ENCODE measurements around the gene MIF. TPM values are rescaled to one million over a fixed set of nuclear protein-coding genes. Genes with fewer than 3 reads are reported as not detected.

MIF gene
- total and polyA plus RNA-seq, 2 of the 4 experiments (the other 2 are of a cell fraction) = 123 to 530 TPM

DNA sequence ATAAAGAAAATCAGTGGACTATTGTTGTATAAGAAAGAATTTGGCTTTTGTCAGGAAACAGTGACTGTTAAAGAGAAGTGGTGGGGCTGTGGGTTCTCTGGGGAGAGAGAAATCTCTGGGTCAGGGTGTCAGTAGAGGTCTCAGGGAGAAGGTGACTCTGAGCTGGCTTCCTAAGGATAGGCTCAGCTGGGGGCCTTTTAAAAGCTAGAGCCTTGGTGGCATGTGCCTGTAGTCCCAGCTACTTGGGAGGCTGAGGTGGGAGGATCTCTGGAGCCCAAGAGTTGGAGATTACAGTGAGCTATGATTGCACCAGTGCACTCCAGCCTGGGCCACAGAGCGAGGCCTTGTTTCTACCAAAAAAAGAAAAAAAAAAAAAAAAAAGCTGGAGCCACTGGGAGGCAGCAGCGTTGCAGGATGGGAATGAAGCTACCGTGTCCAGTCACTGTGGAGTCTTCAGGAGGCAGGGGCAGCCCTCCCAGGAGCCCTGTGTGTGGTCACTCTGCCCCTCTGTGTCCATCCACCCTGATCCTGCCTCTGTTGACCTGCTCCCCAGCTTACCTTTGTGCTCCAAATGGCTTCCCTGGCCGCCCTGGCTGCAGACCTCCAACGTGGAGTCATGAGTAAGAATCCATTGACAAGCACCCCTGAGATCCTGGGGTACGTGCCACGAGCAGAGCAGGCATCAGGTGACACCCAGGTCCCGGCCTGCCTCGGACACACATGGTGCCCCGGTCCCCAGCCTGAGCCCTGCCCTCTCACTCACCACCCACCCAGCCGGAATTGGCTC is 5.4 kb upstream of the MIF start:
- ChIA-PET CTCF (interaction anchor here (0.6 to 1.2 kb wide), 5 partner anchors 9 to 747 kb away, joined by 3 to 6 read pairs (median 4); no protein-coding TSS in a partner anchor), POLR2A (ENCODE audit: unreplicated experiment) (interaction anchor here (0.6 kb wide), 1 partner anchor 15 kb away, joined by 4 read pairs; no protein-coding TSS in a partner anchor)
- peak overlapping the region; percentile 91 for H2BK120ac ChIP-seq (ENCODE audit: low read depth, low read length)
- H2AFZ ChIP-seq (replicated peaks; ENCODE audit: low read length, poor library complexity) = peak overlapping the region; percentile 86
- peak overlapping the region; percentile 89 for H2BK20ac ChIP-seq (ENCODE audit: low read depth, low read length)
- peak overlapping the region; percentile 50 for H3K18ac ChIP-seq (ENCODE audit: low read depth, low read length)
- H3K9ac ChIP-seq (ENCODE audit: low read depth, low read length) = peak overlapping the region; percentile 32; the same call in 1 of the 2 replicates
- H4K8ac ChIP-seq (ENCODE audit: low read depth in 2 of 2, low read length in 2 of 2) = peak overlapping the region; percentile 55 to 65; a peak in 3 of 4 replicates
- H2AK9ac ChIP-seq (replicated peaks; ENCODE audit: low read depth, low read length, poor library complexity) = peak overlapping the region; percentile 82
- peaks cover 11% of the 10 kb centered on the region for H3K9me1 ChIP-seq (ENCODE audit: insufficient read depth, low read length)
- no peak overlapping the region for H3K23ac ChIP-seq (ENCODE audit: low read depth, low read length)
- H3K4ac ChIP-seq (ENCODE audit: low read depth, low read length) = peak overlapping the region; percentile 82
- no TSS peak for BruUV-seq (replicated peaks)
- H3K27ac ChIP-seq (ENCODE audit: insufficient read depth, low read length) = peak overlapping the region; percentile 75
- H3K4me2 ChIP-seq (ENCODE audit: low read depth, low read length) = no peak overlapping the region
- intact Hi-C loops (cut with micrococcal nuclease) = no loop called here
- DNase-seq (peak; percentile 39), ATAC-seq (ENCODE audit: low read depth) (peak; percentile 80)
- peak overlapping the region; percentile 68; the same call in 1 of the 3 replicates for H2BK15ac ChIP-seq (ENCODE audit: low read depth, low read length)
- H4K20me1 ChIP-seq (ENCODE audit: insufficient read depth, low read length) = no peaks in the 10 kb centered on the region
- in situ Hi-C loops (cut with MboI; ENCODE audit: low sequenced_read_pairs) = no loop called here
- peak overlapping the region; percentile 68; the same call in 1 of the 2 replicates for H3K56ac ChIP-seq (ENCODE audit: extremely low read depth, insufficient read depth, low read length)
- H3K9me3 ChIP-seq (ENCODE audit: control insufficient read depth, insufficient read depth, low read length) = no peaks in the 10 kb centered on the region
- TF ChIP-seq SMC3 (IDR thresholded peaks at IDR 0.05; ENCODE audit: low read depth, low read length) (no peak), RAD21 (IDR thresholded peaks at IDR 0.05; ENCODE audit: low read length) (peak; percentile 54), CTCF (conservative IDR thresholded peaks at IDR 0.05; ENCODE audit: low read depth, low read length) (peak; percentile 46)
- H2AK5ac ChIP-seq (ENCODE audit: low read depth, low read length) = peak overlapping the region; percentile 89
- peak overlapping the region; percentile 88 for H2BK5ac ChIP-seq (ENCODE audit: low read depth, low read length, poor library complexity, severe bottlenecking)
- H4K91ac ChIP-seq (ENCODE audit: insufficient read depth, low read depth, low read length) = peak overlapping the region; percentile 85
- peaks cover 0 to 6% of the 10 kb centered on the region in 2 experiments; a peak in 1 of 4 replicates for H3K79me1 ChIP-seq (ENCODE audit: low read depth in 1 of 2, low read length in 2 of 2)
- H4K5ac ChIP-seq (ENCODE audit: low read depth, low read length) = peak overlapping the region; percentile 82
- WGBS, 2 experiments (ENCODE audit: extremely low coverage in 2 of 2, insufficient read length in 1 of 2) = 82% methylated on average over 2 of the region's 11 CpGs; no CpG with 5 or more reads in 1 of the 2 experiments
- H3K14ac ChIP-seq (replicated peaks; ENCODE audit: low read depth, low read length) = peak overlapping the region; percentile 65
- H3K36me3 ChIP-seq (ENCODE audit: control insufficient read depth, insufficient read depth, low read length) = no peaks in the 10 kb centered on the region
- no peak overlapping the region for H3K4me3 ChIP-seq (ENCODE audit: insufficient read depth, low read depth, low read length)
- no peaks in the 10 kb centered on the region for H3K27me3 ChIP-seq (ENCODE audit: control insufficient read depth, insufficient read depth, low read length)
- dilution Hi-C loops (cut with HindIII; ENCODE audit: low sequenced_read_pairs, unreplicated experiment) = no loop called here
- peaks cover 6% of the 10 kb centered on the region for H3K4me1 ChIP-seq (ENCODE audit: control insufficient read depth, insufficient read depth, low read length)
